ENCODE data around the gene KCNIP1. TPM values are rescaled to one million over a fixed set of nuclear protein-coding genes. Genes with fewer than 3 reads are reported as not detected.

Gene KCNIP1
- total RNA-seq, 2 experiments from 2014 or later = not detected

DNA sequence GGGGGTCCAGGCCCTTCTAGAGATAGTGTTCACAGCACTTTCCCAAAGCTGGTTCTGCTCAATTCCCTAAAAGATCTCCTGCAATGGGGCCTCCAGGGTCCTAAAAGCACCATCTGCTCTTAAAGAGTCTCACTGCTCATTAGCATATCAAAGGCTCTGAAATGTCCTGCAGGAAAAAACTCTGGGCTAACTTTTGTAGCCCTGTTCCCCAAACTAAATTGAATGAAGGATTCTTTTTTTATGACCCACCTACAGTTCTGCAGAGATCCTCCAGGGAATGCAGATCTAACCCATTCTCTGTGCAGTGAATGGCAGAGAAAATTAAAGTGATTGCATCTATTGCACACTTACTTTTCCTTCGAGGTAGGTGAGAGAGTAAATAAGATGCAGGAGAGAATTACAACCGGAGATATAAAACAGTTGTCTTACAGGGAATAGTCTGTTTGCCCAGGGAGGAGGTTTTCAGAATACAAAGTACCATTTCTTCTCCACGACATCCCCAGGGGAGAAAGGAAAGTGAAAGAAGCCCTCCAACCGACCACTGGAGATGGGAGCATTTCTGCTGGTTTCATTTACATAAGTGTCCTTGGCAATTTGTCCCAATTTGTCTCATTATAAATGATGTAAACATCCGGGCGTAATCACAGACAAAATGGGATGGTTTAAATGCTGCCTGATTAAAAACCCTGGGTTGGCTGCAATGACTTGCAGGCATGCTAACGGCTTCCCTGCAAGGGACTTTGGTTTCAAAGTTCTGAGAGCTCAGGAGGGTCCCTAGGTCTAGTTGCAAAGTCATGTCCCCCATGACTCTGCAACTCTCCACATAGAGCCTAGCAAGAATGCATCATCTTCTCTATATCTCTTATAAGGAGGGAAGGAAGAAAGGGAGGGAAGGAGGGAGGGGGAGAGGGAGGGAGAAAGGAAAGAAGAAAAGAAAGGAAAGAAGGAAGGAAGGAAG, 114.0 kb downstream of the KCNIP1 start:
- ChIA-PET POLR2A (no interaction called here), CTCF (interaction anchor here (1.1 kb wide), 1 partner anchor 183 kb away, joined by 3 read pairs; no protein-coding TSS in a partner anchor)

DNA sequence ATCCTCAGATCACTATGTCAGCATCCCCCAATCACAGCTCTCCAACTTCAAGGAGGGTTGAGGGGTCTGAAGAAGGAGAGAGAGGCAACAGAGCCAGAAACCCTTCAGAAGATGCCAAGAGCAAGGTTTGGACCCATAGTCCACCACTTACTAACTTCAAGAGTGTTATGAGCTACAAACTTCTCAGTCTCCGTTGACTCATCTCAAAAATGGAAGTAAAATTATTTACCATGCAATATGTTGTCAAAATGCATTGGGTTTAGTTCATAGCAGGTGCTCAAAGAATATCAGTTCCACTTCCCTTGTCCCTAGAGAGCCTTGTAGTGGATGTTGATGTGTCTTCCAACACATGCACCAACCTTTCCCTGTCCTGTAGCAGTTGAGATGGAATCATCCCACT, 116.0 kb downstream of the KCNIP1 start:
- CTCF ChIA-PET = interaction anchor here (1.1 kb wide), 1 partner anchor 13 kb away, joined by 4 read pairs; no protein-coding TSS in a partner anchor
- POLR2A ChIA-PET = no interaction called here

DNA sequence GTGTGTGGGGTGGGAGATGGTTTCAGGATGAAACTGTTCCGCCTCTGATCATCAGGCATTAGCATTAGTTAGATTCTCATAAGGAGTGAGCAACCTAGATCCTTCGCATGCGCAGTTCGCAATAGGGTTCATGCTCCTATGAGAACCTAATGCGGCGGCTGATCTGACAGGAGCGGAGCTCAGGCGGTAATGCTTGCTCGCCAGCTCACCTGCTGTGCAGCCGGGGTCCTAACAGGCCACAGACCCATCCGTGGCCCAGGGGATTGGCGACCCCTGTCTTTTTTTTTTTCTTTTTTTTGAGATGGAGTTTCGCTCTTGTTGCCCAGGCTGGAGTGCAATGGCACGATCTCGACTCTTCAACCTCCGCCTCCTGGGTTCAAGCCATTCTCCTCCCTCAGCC, 119.1 kb downstream of the KCNIP1 start:
- ChIA-PET POLR2A (no interaction called here), CTCF (interaction anchor here (0.7 to 3.3 kb wide), 4 partner anchors 176 to 284 kb away, joined by 3 to 17 read pairs (median 4); no protein-coding TSS in a partner anchor)

DNA sequence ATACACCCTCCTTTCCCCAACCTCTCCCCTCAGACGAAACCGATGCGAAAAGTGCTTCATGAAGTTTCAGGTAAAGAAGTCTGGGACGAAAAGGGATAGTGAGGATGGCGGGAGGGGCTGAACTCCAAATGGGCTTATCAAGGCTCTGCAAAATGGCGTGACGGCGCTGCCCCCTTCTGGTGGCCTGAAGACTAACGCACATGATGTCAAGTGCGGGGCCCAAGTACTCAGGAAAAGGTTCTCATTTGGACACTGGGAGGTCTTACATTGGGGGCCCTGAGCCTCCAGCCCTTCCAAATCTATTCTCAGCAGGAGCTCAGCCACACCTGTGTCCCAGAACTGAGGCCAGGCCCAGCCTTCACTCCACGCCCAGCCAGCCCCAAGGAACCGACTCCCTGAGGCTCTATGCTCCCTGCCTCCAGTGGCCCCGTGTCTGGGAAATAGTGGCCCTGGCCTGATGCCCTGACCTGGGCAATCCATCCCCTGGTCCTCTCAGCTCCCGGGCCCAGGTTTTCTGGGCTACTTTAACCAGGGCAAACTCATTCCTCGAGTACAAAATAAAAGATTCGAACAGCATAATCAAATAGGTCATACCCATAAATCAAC, 119.9 kb downstream of the KCNIP1 start:
- CTCF ChIA-PET = interaction anchor here (0.6 to 3.3 kb wide), 8 partner anchors 17 to 199 kb away, joined by 3 to 17 read pairs (median 3); no protein-coding TSS in a partner anchor
- POLR2A ChIA-PET = no interaction called here

DNA sequence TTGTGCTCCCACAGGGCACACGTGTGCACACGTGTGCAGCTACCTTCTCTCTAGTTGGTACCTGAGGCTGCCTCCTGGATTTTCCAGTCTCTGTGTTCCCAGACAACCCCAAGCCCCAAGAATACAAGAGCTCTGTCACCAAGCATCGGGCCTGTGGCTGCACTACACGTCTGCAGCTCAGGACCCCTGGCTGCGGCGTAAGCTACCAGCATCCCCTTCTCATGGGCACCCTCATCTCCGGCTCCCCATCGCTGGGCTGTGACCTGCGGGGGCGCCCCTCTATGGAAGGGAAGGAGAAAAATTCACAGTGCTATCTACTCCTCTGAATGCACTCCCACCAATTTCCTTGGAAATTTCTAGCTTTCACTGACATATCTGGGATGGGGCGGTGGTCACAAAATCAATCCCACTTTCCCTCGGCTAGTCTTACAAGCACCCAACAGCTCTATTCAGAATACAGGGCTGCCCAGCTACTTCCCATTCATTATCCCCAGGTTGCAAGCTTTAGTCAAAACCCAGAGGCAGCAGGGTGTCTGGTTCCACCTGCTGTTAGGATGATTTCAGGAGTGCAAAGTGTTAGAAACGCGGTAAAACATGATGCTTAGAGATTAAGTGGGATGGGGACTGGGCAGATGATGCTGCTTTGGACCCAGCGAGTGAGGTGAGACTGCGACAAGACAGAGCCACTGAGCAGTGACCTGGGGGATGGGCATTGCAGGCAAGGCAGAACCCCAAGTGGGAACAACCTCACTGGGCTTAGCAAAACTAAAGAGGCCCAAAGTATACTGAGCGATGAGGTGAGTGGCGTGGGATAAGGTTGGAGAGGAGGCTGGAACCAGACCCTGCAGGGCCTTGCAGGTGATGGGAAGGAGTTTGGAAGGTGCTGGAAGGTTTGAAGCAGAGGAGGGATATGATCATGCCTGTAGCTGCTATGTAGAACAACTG, 121.7 kb downstream of the KCNIP1 start:
- CTCF ChIA-PET = interaction anchor here (1.1 to 3.3 kb wide), 2 partner anchors 161 to 191 kb away, joined by 3 to 17 read pairs; no protein-coding TSS in a partner anchor
- POLR2A ChIA-PET = no interaction called here

DNA sequence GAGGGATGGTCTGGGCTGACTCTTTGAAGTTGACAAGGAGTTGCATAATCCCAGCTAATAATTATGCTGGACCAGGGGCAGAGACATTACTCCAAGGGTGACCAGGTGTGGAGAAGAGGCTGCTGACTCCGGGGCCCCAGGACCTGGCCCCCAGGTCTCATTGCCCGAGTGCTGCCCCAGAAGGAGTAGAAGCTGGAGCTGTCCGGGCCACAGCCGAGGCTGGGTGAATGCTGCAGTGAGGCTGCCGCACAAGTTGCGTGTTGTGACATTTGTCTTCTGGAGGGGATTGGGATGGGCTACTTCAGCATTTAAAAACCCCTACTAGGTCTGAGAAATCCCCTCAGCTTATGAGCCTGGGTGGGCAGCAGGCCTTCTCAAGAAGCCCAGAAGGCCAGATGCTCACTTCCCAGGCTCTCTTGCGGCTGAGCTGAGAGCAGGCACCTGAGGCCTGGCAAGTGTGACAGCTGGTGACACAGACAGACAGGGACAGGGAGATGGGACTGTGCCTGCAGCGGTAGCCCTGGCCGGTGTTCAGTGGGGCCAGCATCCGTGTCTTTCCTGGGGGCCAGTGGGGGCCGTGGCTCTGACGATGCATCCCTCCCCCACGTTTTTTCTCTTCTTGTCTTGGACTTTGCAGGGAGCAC, 122.8 kb downstream of the KCNIP1 start:
- ChIA-PET POLR2A (no interaction called here), CTCF (no interaction called here)

DNA sequence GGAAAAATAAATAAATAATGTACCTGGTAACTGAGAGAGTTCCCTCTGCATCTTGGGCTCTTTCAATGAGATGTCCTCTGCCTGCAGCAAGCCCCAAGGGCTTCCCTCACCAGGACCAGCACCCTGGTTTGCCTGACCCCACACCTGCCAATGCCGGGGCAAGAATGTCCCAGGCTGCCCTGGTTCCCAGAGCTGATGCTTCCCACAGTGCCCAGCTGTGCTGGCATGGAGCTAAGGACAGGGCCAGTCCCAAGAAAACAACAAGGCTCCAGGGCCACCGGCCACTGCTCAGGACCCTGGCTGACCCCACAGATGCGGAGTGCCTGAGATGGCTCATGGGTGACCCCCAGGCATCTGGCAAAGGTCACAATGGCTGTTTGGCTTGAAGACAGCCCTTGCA, 123.5 kb downstream of the KCNIP1 start:
- CTCF ChIA-PET = interaction anchor here (1.0 kb wide), 1 partner anchor 904 kb away, joined by 3 read pairs; no protein-coding TSS in a partner anchor
- POLR2A ChIA-PET = no interaction called here

DNA sequence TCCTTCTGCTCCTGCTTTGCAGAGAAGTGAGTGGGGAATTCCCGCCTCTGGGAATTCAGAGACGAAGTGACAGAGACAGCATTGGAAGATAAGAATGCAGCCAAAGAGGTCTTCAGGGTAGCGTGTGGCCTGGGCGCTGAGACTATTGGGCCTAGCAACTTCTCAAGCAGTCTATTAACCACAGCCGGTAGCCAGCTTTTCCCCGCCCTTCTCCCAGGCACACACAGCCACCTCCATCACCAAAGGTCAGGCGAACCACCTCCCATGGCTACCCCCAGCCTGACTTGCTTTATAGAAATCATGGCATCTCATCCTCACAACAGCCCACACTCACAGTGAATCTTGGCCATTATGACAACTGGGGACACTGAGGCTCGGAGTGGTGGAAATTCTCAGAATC, 124.2 kb downstream of the KCNIP1 start:
- CTCF ChIA-PET = interaction anchor here (1.0 kb wide), 1 partner anchor 903 kb away, joined by 3 read pairs; no protein-coding TSS in a partner anchor

DNA sequence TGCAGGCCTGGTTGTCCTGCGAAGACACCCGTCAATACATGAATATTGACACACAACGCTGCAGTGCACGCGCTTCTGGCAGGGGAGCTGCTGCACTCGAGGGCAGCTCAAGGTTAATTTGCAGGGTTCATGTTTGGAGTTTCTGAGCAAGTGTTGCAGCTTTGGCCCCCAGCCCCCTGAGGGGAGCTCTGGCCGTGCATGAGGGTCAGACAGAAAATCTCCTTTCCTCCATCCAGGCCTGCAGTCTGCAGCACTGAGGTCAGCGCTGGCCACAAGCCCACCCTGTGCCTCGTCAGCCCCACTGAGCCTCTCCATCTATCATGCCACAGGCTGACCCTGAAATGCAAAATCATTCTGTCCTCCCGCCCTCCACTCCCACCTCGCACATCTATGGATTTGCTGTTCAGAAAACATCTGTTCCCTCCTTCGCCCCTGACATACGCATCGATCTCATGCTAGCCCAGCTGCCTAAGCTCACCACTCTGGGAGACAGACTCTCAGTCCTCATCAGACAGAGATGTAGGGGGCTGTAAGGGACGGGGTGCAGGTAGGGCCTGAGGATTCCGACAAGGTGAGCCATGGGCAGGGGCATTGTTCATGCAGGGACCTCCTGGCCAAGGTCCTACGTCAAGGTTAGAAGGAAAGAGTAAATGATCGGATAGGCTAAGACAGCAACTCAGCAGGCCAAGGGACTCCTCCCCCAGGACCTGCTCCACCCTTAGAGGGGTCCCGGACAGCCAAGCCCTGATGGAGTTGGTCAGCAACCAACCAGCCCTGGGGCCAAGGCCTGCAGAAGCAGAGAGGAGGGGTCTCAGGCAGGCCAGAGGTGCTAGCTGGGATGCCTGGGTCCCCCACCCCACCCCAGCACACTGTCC, 125.1 kb downstream of the KCNIP1 start:
- ChIA-PET CTCF (interaction anchor here (1.0 to 1.4 kb wide), 2 partner anchors 10 to 194 kb away, joined by 3 to 4 read pairs; no protein-coding TSS in a partner anchor), POLR2A (interaction anchor here (0.6 kb wide), 1 partner anchor 221 kb away, joined by 3 read pairs; no protein-coding TSS in a partner anchor)

More for the DNA sequence above, 124.2 kb downstream of the KCNIP1 start:
- POLR2A ChIA-PET = no interaction called here

DNA sequence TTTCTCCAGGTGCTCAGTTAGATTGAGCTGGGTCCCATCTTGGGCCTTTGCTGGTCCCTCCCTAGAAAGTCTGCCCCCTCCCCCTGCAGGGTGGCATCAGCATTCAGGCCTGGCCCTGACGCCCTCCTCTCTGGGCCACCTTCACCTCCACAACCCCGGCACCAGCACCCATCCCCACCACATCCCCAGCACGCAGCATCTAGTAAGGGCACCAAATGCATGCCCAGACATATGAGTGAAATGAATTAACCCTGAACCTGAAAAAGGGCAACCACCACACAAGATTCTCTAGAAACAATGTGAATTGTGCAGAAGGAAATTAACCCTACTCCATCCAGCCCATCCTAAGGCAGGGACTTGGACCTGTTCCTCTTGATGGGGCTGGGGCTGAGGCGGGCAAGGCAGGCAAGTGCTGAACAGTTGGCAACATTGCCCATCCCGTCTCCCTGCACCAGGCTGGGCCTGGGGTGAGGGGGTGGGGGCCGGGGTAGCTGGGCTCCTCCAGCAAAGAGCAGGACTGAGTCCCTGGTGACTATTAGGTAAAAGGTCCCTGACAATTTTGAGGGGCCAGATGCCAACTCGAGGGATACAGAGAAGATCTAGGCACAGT, 125.9 kb downstream of the KCNIP1 start:
- POLR2A ChIA-PET = interaction anchor here (0.6 kb wide), 1 partner anchor 222 kb away, joined by 3 read pairs; no protein-coding TSS in a partner anchor

DNA sequence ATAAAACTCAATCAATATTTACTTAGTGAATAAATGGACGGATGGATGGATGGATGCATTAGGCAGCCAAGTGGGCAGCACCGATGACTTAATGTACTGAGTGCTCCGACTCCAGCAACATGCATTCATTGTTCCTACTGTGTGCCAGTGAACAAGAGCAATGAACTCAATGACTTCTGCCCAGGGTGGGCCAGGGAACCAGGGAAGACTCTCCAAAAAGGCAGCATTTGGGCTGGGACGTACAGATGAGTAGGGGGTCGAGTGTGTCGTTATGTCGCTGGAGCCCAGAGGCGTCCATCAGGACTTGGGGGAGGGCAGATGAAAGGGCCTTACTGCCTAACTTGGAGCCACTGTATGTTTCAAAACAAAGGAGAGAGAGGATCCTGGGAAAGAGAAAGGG, 126.4 kb downstream of the KCNIP1 start:
- ChIA-PET CTCF (interaction anchor here (0.6 to 6.2 kb wide), 2 partner anchors 196 to 659 kb away, joined by 3 to 50 read pairs; no protein-coding TSS in a partner anchor), POLR2A (no interaction called here)

More for the DNA sequence above, 125.9 kb downstream of the KCNIP1 start:
- CTCF ChIA-PET = interaction anchor here (1.0 to 1.4 kb wide), 2 partner anchors 9 to 195 kb away, joined by 3 to 4 read pairs; no protein-coding TSS in a partner anchor

DNA sequence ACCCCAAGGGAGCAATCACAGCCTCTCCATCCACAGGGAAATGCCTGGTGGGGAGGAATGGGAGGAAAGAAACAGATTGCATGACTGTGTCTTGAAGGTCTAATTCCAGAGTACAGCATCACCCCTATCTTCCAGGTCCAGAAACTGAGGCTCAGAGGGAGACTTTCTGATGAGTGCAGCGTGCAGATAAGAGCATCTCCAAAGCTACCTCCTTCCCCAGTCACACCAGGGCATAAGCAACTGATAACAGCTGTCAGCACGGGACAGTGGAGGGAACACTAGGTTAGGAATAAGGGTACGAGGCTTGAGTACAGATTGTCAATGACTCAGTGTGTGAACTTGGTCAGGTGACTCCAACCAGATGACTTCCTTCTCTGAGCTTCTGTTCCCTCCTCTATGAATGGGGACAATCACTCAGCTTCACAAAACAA, 126.9 kb downstream of the KCNIP1 start:
- ChIA-PET CTCF (interaction anchor here (0.6 to 6.2 kb wide), 4 partner anchors 197 to 1463 kb away, joined by 3 to 50 read pairs (median 3); no protein-coding TSS in a partner anchor), POLR2A (no interaction called here)

DNA sequence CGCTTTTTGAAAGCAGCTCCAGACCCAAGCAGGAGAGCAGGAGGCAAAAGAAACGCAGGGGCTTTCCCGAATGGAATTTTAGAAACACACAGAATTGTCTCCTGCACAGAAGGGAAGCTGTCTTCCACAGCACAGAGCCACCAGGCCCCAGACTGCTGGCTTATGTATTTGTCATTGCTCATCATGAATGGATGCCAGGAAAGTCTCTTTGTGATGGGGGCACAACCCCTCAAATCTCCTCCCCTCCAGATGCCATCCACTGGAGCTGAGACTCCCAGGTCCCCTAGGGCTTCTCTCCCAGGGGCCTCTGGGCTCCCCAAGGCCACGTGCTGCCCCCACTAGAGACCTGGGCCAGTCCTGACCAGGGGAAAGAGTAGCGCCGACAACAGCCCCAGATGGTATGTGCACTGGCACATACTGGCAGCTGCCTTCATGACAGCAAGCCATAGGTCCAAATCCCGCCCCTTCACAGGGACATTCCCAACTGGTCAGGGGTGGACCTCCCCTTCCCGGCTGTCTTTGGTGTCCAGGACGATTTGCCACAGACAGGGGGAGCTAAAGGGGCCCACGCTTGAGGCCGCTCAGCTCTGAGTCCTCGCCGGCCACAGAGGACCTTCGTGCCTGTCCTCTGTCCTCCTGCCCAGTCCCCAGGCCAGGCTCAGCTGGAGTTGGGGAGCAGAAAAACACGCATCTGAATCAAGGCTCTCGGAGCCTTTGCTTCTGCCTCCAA, 127.8 kb downstream of the KCNIP1 start:
- CTCF ChIA-PET = interaction anchor here (0.6 to 6.2 kb wide), 6 partner anchors 11 to 1464 kb away, joined by 3 to 50 read pairs (median 3); no protein-coding TSS in a partner anchor
- POLR2A ChIA-PET = no interaction called here

DNA sequence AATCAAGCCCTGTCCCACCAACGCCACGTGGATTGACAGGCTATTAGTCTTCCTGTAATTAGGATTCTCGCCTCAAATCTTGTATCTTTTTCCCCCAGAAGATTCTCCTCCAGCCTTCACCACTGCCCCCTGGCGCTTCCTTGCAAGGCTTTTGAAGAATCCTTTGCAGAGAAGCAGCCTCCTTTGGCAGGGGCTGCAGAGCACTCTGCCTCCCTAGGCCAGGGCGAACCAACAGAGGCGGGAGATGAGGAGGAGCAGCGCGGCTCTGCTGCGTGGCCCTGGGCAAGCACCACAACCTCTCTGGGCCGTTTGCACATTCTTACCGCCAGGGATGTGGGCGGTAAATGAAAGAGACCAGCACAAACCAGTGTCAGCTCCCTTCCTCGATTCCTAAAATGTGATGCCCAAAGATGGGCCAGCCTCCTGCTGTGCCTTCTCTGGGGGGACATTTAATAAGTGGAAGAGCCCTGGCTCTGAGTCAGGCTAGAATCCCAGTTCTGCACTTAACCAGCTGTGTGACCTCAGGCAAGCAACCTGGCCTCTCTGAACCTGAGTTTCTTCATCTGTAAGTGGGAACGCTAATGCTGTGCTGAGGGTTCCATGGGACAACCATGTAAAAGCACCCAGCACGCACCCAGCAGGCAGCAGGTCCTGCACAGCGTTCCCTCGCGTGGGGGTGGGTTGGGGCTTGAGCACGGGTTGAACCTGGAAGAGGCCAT, 128.6 kb downstream of the KCNIP1 start:
- CTCF ChIA-PET = interaction anchor here (1.0 to 6.2 kb wide), 2 partner anchors 12 to 199 kb away, joined by 4 to 50 read pairs; no protein-coding TSS in a partner anchor
- POLR2A ChIA-PET = no interaction called here

DNA sequence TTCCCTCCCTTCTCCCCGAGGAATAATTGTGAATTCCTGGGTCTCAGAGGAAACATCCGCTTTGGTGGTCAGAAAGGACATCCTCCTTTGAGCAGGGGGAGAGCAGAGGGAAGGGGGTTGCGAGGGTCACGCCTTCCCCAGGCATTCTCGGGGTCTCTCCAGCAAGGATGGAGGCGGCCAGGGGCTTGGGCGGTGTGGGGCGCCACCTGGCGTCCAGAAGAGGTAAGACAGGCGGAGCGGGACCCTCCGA, 129.1 kb downstream of the KCNIP1 start:
- POLR2A ChIA-PET = no interaction called here
- CTCF ChIA-PET = interaction anchor here (0.9 to 6.2 kb wide), 4 partner anchors 13 to 299 kb away, joined by 3 to 50 read pairs (median 4); no protein-coding TSS in a partner anchor
